SK-N-MC (cell line): Measurements from ENCODE around the gene FAM83C.

Experiments used
- DNase-seq: peaks from one replicate; pipeline ENCODE4 v3.0.0-alpha.2; 2011; ENCODE audit warnings: low read depth, low spot score
- H3K27ac ChIP-seq: fragments of 200-600 bp; sonication (generic); 2 replicates; pipeline ENCODE4 v1.5.1; 2016; ENCODE audit warnings: mixed run types
- H3K36me3 ChIP-seq: fragments of 200-600 bp; sonication (generic); 2 replicates; pipeline ENCODE4 v1.6.1; 2017; ENCODE audit warnings: antibody characterized with exemption, low read length, mixed read lengths; ENCODE audit not compliant: insufficient read depth
- H3K4me3 ChIP-seq: fragments of 200-600 bp; sonication (generic); 2 replicates; pipeline ENCODE4 v1.5.1; 2016
- H3K9ac ChIP-seq: fragments of 200-600 bp; sonication (generic); 2 replicates; pipeline ENCODE4 v1.8.0; 2017; ENCODE audit warnings: mixed run types, mixed read lengths; ENCODE audit not compliant: insufficient read length
- H3K9me3 ChIP-seq: fragments of 200-600 bp; sonication (generic); 2 replicates; pipeline ENCODE4 v1.6.1; 2017; ENCODE audit warnings: low read depth, mild to moderate bottlenecking, antibody characterized with exemption, low read length, moderate library complexity, mixed read lengths
- EZH2 ChIP-seq: fragments of 200-600 bp; sonication (generic); IDR thresholded peaks from one replicate; pipeline ENCODE4 v1.6.1; 2017; ENCODE audit warnings: antibody characterized with exemption
- FOXP2 ChIP-seq: optimal IDR thresholded peaks from 2 replicates; pipeline ENCODE3; 2011; ENCODE audit warnings: mild to moderate bottlenecking, moderate library complexity; ENCODE audit not compliant: insufficient read depth; ENCODE audit errors: extremely low read length, control extremely low read depth
- POLR2AphosphoS5 ChIP-seq: IDR thresholded peaks from 2 replicates; pipeline ENCODE4 v1.6.1; 2012; ENCODE audit warnings: mild to moderate bottlenecking, low read depth, low read length, borderline replicate concordance

Gene FAM83C

GRCh38 chr20:35329435-35330139 is 37.4 kb upstream of the FAM83C start:
- Histone ChIP-seq H3K4me3 (no peak overlapping the region), H3K27ac (no peak overlapping the region), H3K9ac (no peak overlapping the region), H3K9me3 (no peaks in the 10 kb centered on the region), H3K36me3 (peaks cover 9% of the 10 kb centered on the region; the same call in 1 of the 2 replicates)
- no peak for DNase-seq
- no peak for TF ChIP-seq FOXP2
- TF ChIP-seq POLR2AphosphoS5 = no peak
- TF ChIP-seq EZH2 = no peak

GRCh38 chr20:35328689-35329088 is 36.5 kb upstream of the FAM83C start:
- Histone ChIP-seq H3K9me3 (no peaks in the 10 kb centered on the region), H3K9ac (no peak overlapping the region), H3K4me3 (no peak overlapping the region), H3K27ac (no peak overlapping the region), H3K36me3 (peaks cover 9% of the 10 kb centered on the region; the same call in 1 of the 2 replicates)
- TF ChIP-seq EZH2 (no peak), FOXP2 (no peak)
- DNase-seq = no peak

- H3K27ac ChIP-seq = no peak overlapping the region
- no peak for TF ChIP-seq FOXP2
- TF ChIP-seq EZH2 = no peak
- no peak for TF ChIP-seq POLR2AphosphoS5
- peaks cover 12% of the 10 kb centered on the region; the same call in 1 of the 2 replicates for H3K36me3 ChIP-seq
- H3K9ac ChIP-seq = no peak overlapping the region
- DNase-seq = no peak
- no peaks in the 10 kb centered on the region for H3K9me3 ChIP-seq
- H3K4me3 ChIP-seq = no peak overlapping the region
These were observed 36.0 kb upstream of the FAM83C start for GRCh38 chr20:35328095-35328685.

- Histone ChIP-seq H3K36me3 (peaks cover 12% of the 10 kb centered on the region; the same call in 1 of the 2 replicates), H3K4me3 (no peak overlapping the region), H3K27ac (no peak overlapping the region), H3K9ac (no peak overlapping the region), H3K9me3 (no peaks in the 10 kb centered on the region)
- DNase-seq = no peak
- TF ChIP-seq FOXP2 (no peak), POLR2AphosphoS5 (no peak), EZH2 (no peak)
These were observed 35.1 kb upstream of the FAM83C start for GRCh38 chr20:35327074-35327976.

- Histone ChIP-seq H3K9ac (no peak overlapping the region), H3K4me3 (no peak overlapping the region), H3K9me3 (no peaks in the 10 kb centered on the region), H3K27ac (no peak overlapping the region), H3K36me3 (peaks cover 12% of the 10 kb centered on the region; the same call in 1 of the 2 replicates)
- no peak for DNase-seq
- no peak for TF ChIP-seq POLR2AphosphoS5
- no peak for TF ChIP-seq EZH2
- TF ChIP-seq FOXP2 = no peak
These were observed 34.5 kb upstream of the FAM83C start for GRCh38 chr20:35326740-35327073.

- no peak overlapping the region for H3K27ac ChIP-seq
- DNase-seq = no peak
- H3K9ac ChIP-seq = no peak overlapping the region
- H3K4me3 ChIP-seq = no peak overlapping the region
- TF ChIP-seq EZH2 (no peak), FOXP2 (no peak), POLR2AphosphoS5 (no peak)
- H3K36me3 ChIP-seq = peaks cover 12% of the 10 kb centered on the region; the same call in 1 of the 2 replicates
- H3K9me3 ChIP-seq = no peaks in the 10 kb centered on the region
These were observed 34.0 kb upstream of the FAM83C start for GRCh38 chr20:35326021-35326739.

- no peak for DNase-seq
- no peak overlapping the region for H3K9ac ChIP-seq
- no peaks in the 10 kb centered on the region for H3K9me3 ChIP-seq
- H3K4me3 ChIP-seq = no peak overlapping the region
- TF ChIP-seq FOXP2 = no peak
- no peak for TF ChIP-seq EZH2
- H3K27ac ChIP-seq = no peak overlapping the region
- peaks cover 12% of the 10 kb centered on the region; the same call in 1 of the 2 replicates for H3K36me3 ChIP-seq
These were observed 33.2 kb upstream of the FAM83C start for GRCh38 chr20:35325401-35325800.

GRCh38 chr20:35320396-35321126 is 28.3 kb upstream of the FAM83C start:
- no peak for DNase-seq
- H3K9ac ChIP-seq = no peak overlapping the region

More at GRCh38 chr20:35320396-35321126, 28.3 kb upstream of the FAM83C start:
- Histone ChIP-seq H3K36me3 (peaks cover 11% of the 10 kb centered on the region; the same call in 1 of the 2 replicates), H3K4me3 (no peak overlapping the region), H3K27ac (no peak overlapping the region), H3K9me3 (no peaks in the 10 kb centered on the region)
- TF ChIP-seq POLR2AphosphoS5 (no peak), FOXP2 (no peak), EZH2 (no peak)
